Body of pancreas (tissue), 4 donors: Measurements from ENCODE around the gene DNA2.

Experiments
- CTCF ChIP-seq, 7 experiments: fragments of 450-650 bp in 4 of 7; fragments of 200-600 bp in 3 of 7; sonication (generic) in 3 of 7; IDR thresholded peaks; one replicate each; pipeline ENCODE4 v1.5.1; 2016 to 2019; ENCODE audit warnings: antibody characterized with exemption in 7 of 7
- POLR2A ChIP-seq, 3 donors: fragments of 450-650 bp; IDR thresholded peaks; one replicate each; pipeline ENCODE4 v1.6.1; 2016; ENCODE audit warnings: antibody characterized with exemption in 3 of 3, mild to moderate bottlenecking in 2 of 3

- TF ChIP-seq POLR2A (IDR thresholded peaks at IDR 0.05), result no peak
- no peak for TF ChIP-seq CTCF (IDR thresholded peaks at IDR 0.05)
Observed at GRCh38 chr10:68403701-68404100, 68.1 kb downstream of the DNA2 start.
